ENCODE results near the gene C14orf180. TPM values are rescaled to one million over a fixed set of nuclear protein-coding genes. Genes with fewer than 3 reads are reported as not detected.

Gene C14orf180
- total RNA-seq, 3 donors from 2014 or later: 0.19 to 0.61 (median 0.54) TPM

DNA sequence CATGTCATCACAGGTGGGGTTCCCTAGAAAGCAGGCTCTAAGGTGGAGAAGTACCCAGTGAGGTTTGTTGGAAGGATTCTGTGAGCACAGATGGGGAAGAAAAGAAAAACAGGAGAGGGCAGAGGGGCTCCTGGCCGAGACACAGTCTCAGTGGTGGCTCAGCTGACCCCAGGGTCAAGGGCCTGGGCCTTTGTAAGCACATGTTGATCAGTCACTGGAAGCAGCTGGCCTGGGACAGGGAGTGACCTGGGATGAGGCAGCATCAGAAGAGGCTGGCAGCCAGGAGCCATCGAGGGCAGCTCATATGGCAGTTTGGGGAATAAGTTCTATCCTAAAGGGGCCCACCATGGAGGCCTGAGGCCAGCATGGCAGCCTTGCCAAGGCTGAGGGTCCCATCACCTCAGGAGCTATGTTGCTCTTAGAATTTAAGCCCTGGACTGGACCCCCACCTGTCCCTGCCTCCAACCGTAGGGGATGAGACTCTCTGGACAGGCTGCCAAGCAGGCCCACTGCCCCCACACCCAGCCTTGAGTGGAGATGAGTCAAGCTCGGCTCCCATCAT, 31.3 kb downstream of the C14orf180 start:
- H3K9me3 ChIP-seq: no peaks in the 10 kb centered on the region
- no peaks in the 10 kb centered on the region for H3K36me3 ChIP-seq (ENCODE audit: low read depth)
- no peak overlapping the region for H3K4me3 ChIP-seq
- no peaks in the 10 kb centered on the region for H3K4me1 ChIP-seq (ENCODE audit: low read depth)
- intact Hi-C loops (cut with DNase I, micrococcal nuclease): no loop called here
- DNase-seq (no peak), ATAC-seq (no peak)
- no peak for TF ChIP-seq CTCF (IDR thresholded peaks at IDR 0.05)

GRCh38 chr14:104611881-104612280, 32.3 kb downstream of the C14orf180 start:
- no peak for ATAC-seq
- Histone ChIP-seq H3K36me3 (ENCODE audit: low read depth) (no peaks in the 10 kb centered on the region), H3K4me1 (ENCODE audit: low read depth) (no peaks in the 10 kb centered on the region), H3K4me3 (no peak overlapping the region), H3K9me3 (no peaks in the 10 kb centered on the region)
- no peak for DNase-seq
- no peak for TF ChIP-seq CTCF (IDR thresholded peaks at IDR 0.05)
- intact Hi-C loops (cut with DNase I, micrococcal nuclease): no loop called here

DNA sequence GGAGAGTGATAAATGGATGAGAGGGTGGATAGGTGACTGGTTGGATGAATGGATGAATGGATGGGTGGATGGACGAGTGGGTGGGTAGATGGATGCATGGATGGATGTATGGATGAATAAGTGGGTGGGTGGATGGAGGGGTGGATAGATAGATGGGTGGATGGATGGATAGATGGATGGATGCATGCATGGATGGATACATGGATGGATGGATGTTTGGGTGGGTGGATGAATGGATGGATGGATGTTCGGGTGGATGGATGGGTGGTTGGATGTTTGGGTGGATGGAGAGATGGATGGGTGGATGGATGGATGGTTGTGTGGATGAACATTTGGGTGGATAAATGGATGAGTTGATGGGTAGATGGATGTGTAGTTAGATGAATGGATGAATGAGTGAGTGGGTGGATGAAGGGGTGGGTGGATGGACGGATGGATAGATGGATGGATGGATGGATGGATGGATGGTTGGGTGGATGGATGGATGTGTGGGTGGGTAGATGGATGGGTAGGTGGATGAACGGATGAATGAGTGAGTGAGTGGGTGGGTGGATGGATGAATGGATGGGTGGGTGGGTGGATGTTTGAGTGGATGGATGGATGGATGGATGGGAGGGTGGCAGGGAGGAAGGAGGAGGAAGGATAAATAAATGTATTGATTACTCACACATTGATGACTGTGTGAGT, 34.7 kb downstream of the C14orf180 start:
- DNase-seq (no peak), ATAC-seq (no peak)
- Histone ChIP-seq H3K36me3 (ENCODE audit: low read depth) (no peaks in the 10 kb centered on the region), H3K4me1 (ENCODE audit: low read depth) (no peaks in the 10 kb centered on the region), H3K9me3 (no peaks in the 10 kb centered on the region), H3K4me3 (no peak overlapping the region)
- TF ChIP-seq CTCF (IDR thresholded peaks at IDR 0.05): no peak
- intact Hi-C loops (cut with DNase I, micrococcal nuclease): no loop called here

GRCh38 chr14:104624939-104625338, 45.4 kb downstream of the C14orf180 start:
- DNase-seq: no peak
- no peak for ATAC-seq
- Histone ChIP-seq H3K36me3 (ENCODE audit: low read depth) (no peaks in the 10 kb centered on the region), H3K9me3 (peaks cover 9% of the 10 kb centered on the region), H3K4me3 (no peak overlapping the region), H3K4me1 (ENCODE audit: low read depth) (no peaks in the 10 kb centered on the region)
- no peak for TF ChIP-seq CTCF (IDR thresholded peaks at IDR 0.05)
- intact Hi-C loops (cut with DNase I, micrococcal nuclease): no loop called here

GRCh38 chr14:104632781-104633180, 53.2 kb downstream of the C14orf180 start:
- Histone ChIP-seq H3K36me3 (ENCODE audit: low read depth) (no peaks in the 10 kb centered on the region), H3K4me1 (ENCODE audit: low read depth) (no peaks in the 10 kb centered on the region), H3K4me3 (no peak overlapping the region), H3K9me3 (peaks cover 9% of the 10 kb centered on the region)
- ATAC-seq: no peak
- no peak for TF ChIP-seq CTCF (IDR thresholded peaks at IDR 0.05)
- intact Hi-C loops (cut with DNase I, micrococcal nuclease): no loop called here
- DNase-seq: no peak

Measured in mucosa of descending colon (tissue), 3 donors.